ENCODE measurements around the gene SWI5.
"Not testable (repeated sequence)": the region's sequence is repeated elsewhere in the genome, so short reads cannot be mapped to it uniquely, and the experiment has no call there.

SWI5 gene

GRCh38 chr9:128276008-128276573 is at the start of gene SWI5:
SWI5 (plus strand) TSS chr9:128276276.
- peak; percentile 98 for DNase-seq (ENCODE audit: low spot score)

DNA sequence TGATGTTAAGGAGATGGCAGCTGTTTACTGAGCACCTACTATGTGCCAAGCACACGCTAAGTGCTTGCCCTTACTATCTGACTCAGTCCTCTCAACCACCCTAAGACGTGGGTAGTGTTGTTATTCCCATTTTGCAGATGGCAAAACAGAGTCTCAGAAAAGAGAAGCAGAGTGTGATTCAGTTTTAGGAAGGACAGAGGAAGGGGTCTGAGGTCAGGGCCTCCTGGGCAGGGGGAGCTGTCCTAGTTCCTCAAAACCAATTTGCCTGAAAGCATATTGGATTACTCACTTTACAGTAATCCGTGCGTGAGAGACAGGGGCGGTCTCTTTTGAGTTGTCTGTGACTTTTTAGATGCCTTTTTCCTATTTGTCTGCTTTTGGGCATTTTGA is 49.7 kb upstream of the SWI5 start:
- DNase-seq (ENCODE audit: low spot score): no peak

DNA sequence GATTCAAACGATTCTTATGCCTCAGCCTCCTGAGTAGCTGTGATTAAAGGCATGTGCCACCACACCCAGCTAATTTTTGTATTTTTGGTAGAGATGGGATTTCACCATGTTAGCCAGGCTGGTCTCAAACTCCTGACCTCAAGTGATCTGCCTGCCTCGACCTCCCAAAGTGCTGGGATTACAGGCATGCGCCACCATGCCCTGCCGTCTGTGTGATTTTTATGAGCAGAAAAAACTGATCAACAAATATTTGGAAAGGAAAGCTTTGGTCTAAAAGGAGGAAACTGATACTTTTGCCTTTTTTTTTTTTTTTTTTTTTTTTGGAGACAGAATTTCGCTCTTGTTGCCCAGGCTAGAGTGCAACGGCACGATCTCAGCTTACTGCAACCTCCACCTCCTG is 45.2 kb upstream of the SWI5 start:
- DNase-seq (ENCODE audit: low spot score): not testable (repeated sequence)

DNA sequence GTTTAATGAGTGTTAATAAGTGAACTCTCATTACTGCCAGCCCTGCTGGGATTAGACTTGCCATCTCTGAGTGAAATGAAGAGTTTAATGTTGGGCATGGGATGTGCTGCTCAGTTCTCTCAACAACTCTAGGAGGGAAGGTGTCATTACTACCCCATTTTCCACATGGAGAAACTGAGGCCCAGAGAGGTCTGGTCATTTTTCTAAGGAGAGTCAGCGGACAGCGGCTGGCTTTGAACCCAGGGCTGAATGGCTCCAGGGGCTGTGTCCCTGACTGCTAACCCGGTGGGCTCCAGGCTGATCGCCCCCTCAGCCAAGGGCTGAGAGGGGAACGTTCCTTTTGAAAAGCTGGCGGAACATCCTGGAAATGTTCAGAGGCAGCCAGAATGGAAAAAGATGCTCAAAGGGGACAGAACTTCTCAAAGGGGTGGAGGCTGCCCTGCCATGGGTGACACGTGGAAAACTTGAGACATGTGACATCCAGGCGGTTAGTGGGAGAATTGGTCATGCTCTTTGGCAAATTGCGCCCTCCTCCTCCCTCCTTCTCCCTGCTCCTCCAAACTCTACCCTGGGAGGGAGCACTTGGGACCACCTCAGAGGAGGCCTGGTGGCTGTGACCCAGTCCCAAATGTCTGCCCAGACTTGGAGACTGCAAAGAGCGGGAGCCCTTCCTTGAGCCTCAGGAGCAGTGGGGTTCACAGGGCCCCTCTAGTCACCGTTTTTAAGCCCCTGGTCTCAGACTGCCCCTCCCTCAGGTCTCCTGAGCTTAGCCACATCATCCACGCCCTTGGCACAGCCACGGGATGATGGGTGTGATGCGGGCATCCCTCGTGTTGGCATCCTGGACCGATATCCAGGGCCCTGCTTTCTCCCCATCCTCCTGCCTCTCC is 44.2 kb upstream of the SWI5 start:
- DNase-seq (ENCODE audit: low spot score): no peak

DNA sequence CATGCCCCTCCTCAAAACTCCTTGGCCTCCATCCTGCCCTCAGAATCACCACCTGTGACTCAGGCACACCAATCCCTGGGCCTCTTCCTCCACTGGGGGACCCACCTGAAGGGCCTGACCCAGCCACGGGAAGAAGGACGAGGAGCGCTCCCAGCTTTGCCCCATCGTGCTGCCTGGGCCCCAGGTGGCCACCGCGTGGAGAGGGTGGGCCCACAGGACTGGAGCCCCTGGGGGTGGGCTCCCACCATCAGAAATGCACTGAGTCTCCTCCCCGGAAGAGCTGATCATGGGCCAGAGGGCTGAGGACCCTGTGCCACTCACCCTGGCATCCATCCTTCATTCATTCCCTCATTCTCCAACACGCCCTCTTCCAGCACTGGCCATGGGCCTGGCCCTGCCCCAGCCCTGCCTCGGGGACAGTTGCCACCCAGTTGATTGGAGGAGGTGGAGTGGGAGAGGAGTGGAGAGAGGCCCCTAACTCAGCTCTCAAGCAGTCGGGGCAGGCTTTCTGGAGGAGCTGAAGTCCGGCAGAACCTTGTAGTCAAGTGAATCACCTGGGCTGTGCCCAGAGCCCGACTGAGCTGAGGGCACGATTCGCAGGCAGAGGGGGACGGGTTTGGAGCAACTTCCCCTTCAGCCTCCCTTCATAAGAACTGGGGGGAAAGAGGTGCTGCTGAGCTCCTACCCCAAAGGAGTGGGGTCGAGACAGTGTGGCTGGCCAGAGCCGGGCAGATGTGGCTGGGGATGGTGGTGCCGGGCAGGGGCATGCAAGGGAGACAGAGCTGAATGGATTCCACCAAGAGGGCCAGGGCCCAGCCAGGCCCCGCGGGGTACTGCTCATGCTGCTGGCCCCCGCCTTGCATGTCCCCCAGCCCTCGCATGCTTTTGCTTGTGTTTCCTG is 43.3 kb upstream of the SWI5 start:
- DNase-seq (ENCODE audit: low spot score): no peak

DNA sequence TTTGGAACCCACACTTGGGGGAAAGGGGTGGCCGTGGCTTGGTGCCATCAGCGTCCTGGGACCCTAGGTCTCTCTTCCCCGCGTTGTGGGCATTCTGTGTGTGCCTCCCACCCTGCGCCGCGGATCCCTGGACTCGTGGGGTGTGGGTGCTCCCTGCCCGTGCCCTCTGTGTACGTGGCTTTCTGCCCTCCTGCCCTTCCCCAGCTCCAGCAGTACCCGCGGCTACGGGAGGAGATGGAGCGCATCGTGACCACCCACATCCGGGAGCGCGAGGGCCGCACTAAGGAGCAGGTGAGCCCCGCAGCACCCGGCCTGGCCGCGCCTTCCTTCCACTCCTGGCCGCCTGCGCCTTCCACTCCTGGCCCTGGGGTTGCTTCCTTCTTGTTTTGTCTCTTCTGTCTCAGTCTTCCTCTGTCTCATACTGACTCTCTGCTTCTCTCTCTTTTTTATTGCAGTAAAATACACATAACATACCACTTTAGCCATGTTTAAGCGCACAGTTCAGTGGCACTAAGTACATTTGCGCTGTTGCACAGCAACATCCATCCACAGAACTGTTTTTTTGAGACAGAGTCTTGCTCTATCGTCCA is 42.2 kb upstream of the SWI5 start:
- DNase-seq (ENCODE audit: low spot score): no peak

- DNase-seq (ENCODE audit: low spot score): no peak
These were observed 34.0 kb upstream of the SWI5 start for GRCh38 chr9:128242124-128242523.

DNA sequence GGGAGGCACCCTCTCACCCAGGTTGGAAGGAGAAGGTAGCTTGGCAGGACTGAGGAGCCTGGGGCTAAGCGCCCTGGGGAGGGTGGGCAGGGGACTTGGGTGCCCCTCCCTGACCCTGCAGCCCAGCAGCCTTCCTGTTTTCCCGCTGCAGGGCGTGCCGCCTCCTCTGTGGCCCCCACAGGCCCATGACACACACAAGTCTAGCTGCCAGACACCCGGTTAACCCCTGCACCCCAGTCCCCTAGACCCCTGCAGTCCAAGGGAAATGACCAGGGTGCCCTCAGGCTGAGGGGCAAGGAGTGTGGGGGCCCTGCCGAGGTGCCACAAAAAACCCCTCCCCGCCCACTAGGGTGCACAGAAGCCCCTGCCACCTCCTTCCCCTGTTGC is 33.3 kb upstream of the SWI5 start:
- no peak for DNase-seq (ENCODE audit: low spot score)

DNA sequence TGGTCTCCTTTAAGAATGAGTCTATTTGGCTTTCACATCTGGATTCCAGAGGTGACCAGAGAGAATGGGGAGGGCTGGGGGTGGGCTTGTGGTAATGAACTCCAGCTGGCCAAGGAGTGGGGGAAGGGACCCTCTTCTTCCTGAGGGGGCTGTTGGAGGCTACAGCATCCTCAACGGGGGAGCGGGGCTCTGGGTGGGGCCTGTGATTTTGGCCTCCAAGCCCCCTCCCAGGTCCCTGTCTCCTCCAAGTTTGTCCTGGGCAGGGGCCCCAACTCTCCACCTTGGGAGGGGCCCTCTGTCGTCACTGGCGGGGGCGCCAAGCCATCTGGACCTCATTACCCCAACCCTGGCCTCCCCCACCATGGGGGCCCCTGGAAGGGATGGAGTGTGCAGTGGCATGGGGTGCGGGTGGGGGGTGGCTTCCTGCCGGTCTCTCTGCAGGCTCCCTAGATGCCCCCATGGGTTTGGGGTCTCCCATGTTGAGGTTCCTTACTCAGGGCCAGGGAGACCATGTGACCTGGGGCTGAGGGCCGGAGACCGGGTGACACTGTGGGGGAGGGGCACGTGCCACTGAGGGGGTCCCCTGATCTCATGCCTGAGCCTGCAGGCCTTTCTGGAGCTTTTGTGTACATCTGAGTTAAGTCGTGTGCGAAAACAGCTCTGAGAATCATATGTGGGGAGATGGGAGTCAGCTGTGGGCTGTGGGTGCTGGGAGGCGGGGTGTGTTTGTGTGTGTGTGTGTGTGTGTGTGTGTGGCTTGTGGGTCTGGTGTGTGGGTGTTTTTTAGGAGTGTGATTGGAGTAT is 32.7 kb upstream of the SWI5 start:
- no peak for DNase-seq (ENCODE audit: low spot score)

GRCh38 chr9:128244091-128244836 is 31.8 kb upstream of the SWI5 start:
- DNase-seq (ENCODE audit: low spot score): no peak

DNA sequence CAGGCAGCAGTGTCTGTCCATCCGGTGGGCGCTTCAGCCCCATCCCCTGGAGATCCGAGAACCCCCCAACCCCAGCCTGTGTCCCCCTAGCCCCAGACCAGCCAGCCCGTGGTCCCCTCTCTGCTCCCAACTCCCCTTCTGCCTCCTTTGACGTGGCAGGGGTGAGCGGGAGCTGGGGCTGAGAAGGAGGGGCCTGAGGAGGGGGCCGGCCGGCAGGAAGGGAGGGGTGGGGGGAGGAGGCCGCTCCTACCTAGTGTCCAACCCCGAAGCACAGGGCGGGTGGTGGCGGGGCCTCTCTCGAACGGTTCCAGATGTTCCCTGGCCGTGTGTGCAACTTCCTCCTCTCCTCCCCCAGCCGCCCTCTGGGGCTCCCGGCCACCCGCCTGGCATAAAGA is 31.2 kb upstream of the SWI5 start:
- DNase-seq (ENCODE audit: low spot score): peak; percentile 66

DNA sequence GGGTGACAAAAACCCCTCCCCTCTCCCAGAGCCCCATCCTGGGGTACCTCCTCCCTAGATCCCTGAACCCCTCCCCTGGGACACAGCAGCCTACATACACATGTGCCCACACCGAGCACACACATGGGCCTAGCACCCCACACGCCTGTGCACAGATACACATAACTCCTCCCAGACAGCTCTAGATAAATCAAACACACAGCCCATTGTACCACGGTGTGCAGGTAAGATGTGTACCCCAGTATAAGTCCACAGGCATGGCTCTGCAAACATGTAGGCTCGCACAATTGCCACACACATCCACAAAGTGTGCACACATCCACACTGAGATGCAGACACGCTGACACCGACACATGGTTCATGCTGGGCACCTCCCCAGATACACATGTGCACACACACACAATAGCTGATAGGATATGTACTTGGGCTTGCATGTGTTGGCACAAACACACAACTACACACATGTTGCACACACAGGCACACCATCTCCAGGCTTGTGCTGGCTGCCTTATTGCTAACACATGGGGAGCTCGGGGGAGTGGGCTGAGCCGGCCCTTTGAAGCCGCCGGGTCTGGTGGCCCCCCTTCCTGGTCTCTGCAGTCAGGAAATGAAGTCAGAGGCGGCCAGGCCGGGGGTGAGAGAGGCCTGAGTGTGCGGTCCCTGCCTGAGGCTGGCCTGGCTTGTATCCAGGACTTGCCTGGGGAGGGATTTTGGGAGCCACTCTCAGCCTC is 30.5 kb upstream of the SWI5 start:
- peak; percentile 61 for DNase-seq (ENCODE audit: low spot score)

GRCh38 chr9:128246471-128246870 is 29.6 kb upstream of the SWI5 start:
- DNase-seq (ENCODE audit: low spot score): no peak

DNA sequence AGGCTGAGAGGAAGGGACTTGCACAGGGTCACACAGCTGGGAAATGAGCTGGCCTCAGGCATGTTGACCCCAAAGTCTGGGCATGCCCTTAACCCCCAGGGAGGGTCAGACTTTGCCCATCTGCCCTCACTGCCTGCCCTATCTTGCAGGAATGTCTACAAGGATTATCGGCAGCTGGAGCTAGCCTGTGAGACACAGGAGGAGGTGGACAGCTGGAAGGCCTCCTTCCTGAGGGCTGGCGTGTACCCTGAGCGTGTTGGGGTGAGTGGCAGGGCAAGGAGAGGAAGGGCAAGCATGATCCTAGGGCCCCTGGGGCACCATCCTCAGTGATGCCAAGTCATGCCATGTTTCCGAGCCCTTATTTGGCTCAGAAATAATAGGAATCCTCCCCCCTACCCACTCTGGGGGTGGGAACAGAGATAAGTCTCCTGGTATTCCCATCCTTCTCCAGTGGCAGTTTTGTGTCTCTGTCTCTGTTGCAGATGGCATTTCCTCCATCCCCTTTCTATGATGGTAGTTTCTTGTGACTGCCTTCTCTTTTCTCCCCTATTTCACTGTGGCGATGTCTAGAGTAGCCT is 28.8 kb upstream of the SWI5 start:
- no peak for DNase-seq (ENCODE audit: low spot score)

DNA sequence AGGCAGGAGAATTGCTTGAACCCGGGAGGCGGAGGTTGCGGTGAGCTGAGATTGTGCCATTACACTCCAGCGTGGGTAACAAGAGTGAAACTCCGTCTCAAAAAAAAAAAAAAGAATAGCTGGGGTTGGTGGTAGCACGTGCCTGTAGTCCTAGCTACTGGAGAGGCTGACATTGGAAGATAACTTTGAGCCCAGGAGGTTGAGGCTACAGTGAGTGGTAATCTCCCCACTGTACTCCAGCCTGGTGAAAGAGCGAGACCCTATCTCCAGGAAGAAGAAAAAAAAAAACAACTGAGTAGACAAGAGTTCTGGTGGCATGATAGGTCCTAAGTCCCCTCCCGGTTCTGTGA is 26.5 kb upstream of the SWI5 start:
- no peak for DNase-seq (ENCODE audit: low spot score)

DNA sequence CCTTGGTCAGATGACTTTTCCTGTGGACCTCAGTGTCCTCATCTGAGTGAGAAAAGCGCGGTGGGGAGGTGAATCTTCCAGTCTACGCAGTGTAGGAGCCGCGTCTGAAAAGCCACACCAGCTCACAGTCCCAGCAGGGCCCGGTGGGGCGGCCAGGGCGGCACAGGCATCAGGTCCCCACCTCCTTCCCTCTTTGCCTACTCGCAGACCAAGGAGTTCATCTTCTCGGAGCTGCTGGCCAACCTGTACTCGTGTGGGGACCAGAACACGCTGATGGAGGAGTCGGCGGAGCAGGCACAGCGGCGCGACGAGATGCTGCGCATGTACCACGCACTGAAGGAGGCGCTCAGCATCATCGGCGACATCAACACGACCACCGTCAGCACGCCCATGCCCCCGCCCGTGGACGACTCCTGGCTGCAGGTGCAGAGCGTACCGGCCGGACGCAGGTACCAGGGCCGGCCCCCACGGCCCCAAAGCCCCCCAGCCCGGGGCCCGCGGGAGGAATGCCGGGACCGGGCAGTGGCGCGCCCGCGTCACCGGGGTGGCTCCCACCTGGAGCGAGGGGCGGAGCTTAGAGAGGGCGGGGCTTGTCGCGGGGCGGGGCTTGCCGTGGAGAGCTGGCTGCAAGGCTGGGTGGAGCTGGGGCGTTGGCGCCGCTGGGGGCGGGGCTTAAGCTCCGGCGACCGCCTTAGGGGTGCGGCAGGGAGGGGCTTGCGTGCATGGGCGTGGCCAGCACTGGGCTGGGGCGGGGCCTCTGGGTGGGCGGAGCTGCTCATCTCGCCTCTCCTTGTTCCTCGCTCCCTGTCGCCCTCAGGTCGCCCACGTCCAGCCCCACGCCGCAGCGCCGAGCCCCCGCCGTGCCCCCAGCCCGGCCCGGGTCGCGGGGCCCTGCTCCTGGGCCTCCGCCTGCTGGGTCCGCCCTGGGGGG is 25.9 kb upstream of the SWI5 start:
- DNase-seq (ENCODE audit: low spot score): peak; percentile 70

DNA sequence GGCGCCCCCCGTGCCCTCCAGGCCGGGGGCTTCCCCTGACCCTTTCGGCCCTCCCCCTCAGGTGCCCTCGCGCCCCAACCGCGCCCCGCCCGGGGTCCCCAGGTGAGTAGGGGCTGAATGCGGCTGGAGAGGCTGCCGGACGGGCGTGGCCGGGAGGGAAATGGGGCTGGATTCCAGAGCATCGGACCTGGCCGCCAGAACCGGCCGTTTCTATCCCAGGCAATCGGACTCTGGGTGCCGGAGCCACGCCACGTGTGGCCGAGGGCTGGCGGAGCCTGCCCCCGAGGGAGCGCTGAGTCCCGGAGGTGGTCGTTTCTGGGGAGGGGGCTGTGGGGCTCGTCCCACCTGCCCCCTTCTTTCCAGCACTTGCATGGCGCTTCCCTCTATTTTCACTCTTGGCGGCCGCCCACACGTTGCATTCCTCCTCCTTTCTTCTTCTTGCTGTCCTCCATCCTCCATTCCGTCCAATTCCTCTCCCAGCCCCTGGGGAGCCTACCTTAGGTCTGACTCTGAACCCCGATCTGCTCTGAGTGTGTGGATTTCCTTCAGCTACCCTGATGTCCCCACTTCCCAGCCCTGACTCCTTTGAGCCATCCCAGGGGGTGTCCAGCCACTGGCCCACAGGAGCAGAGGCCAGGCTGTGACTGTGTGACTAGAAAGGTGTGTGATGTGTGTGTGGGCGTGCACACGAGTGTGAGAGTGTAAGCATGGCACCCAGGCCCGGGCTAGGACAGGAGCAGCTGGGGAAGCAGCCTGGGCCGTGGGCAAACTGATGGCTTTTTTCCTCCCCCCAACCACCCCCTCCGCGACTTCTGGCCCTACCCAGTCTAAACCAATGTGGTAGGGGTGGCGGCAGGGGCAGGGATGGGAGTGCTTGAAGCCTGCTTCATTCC is 25.0 kb upstream of the SWI5 start:
- DNase-seq (ENCODE audit: low spot score): no peak

GRCh38 chr9:128251732-128252100 is 24.4 kb upstream of the SWI5 start:
- DNase-seq (ENCODE audit: low spot score): no peak
